HG03378 (cell line): Measurements from ENCODE around the gene KLRC3.
"Not testable (repeated sequence)": the region's sequence is repeated elsewhere in the genome, so short reads cannot be mapped to it uniquely, and the experiment has no call there.

Experiments
- ATAC-seq: cut with Tn5 transposase; IDR thresholded peaks from one replicate; pipeline ENCODE4 v1.9.1; 2021; ENCODE audit warnings: mild to moderate bottlenecking, moderate library complexity; ENCODE audit not compliant: unreplicated experiment

The KLRC3 gene

GRCh38 chr12:10420334-10420733 lies at the start of gene KLRC3:
TSS of gene KLRC3 (minus strand) at chr12:10420595. CDS start at chr12:10420550, 45 bp downstream.
- not testable (repeated sequence) for ATAC-seq

GRCh38 chr12:10469701-10470100 lies 49.3 kb upstream of the KLRC3 start:
- no peak for ATAC-seq

GRCh38 chr12:10466311-10466710 lies 45.9 kb upstream of the KLRC3 start:
- no peak for ATAC-seq

GRCh38 chr12:10457760-10458159 lies 37.4 kb upstream of the KLRC3 start:
- ATAC-seq = no peak

GRCh38 chr12:10456856-10457255 lies 36.5 kb upstream of the KLRC3 start:
- no peak for ATAC-seq

GRCh38 chr12:10455766-10456165 lies 35.4 kb upstream of the KLRC3 start:
- ATAC-seq = no peak

- ATAC-seq = no peak
Observed at GRCh38 chr12:10454531-10454930, 34.1 kb upstream of the KLRC3 start.

- ATAC-seq = no peak
Observed at GRCh38 chr12:10453156-10453555, 32.8 kb upstream of the KLRC3 start, which contains the start of gene KLRC1. TSS of gene KLRC1 (minus strand) at chr12:10453377. CDS start at chr12:10451156, 2,221 bp downstream.

GRCh38 chr12:10448236-10448635 lies 27.8 kb upstream of the KLRC3 start:
- no peak for ATAC-seq

- ATAC-seq = not testable (repeated sequence)
Observed at GRCh38 chr12:10446052-10446451, 25.7 kb upstream of the KLRC3 start.

- not testable (repeated sequence) for ATAC-seq
Observed at GRCh38 chr12:10441144-10441543, 20.7 kb upstream of the KLRC3 start.

- ATAC-seq = not testable (repeated sequence)
Observed at GRCh38 chr12:10439608-10440274, 19.3 kb upstream of the KLRC3 start.

- not testable (repeated sequence) for ATAC-seq
Observed at GRCh38 chr12:10437601-10438000, 17.2 kb upstream of the KLRC3 start.

- not testable (repeated sequence) for ATAC-seq
Observed at GRCh38 chr12:10435816-10436215, 15.4 kb upstream of the KLRC3 start, which contains the start of gene KLRC2. TSS of gene KLRC2 (minus strand) at chr12:10436010. CDS start at chr12:10435986, 24 bp downstream.

- not testable (repeated sequence) for ATAC-seq
Observed at GRCh38 chr12:10430623-10431022, 10.2 kb upstream of the KLRC3 start.

- not testable (repeated sequence) for ATAC-seq
Observed at GRCh38 chr12:10425938-10426337, 5.5 kb upstream of the KLRC3 start.

- not testable (repeated sequence) for ATAC-seq
Observed at GRCh38 chr12:10424260-10424899, 4.0 kb upstream of the KLRC3 start.

- not testable (repeated sequence) for ATAC-seq
Observed at GRCh38 chr12:10422159-10422558, 1.8 kb upstream of the KLRC3 start.

- no peak for ATAC-seq
Observed at GRCh38 chr12:10409392-10409791, 11.0 kb downstream of the KLRC3 start, which contains the start of gene KLRC4. TSS of gene KLRC4 (minus strand) at chr12:10409757. CDS start at chr12:10409575, 182 bp downstream.

GRCh38 chr12:10408842-10409241 lies 11.6 kb downstream of the KLRC3 start:
- ATAC-seq = no peak

- ATAC-seq = no peak
Observed at GRCh38 chr12:10406725-10407124, 13.7 kb downstream of the KLRC3 start.

GRCh38 chr12:10405294-10405693 lies 15.1 kb downstream of the KLRC3 start:
- no peak for ATAC-seq
